Muscle of arm (tissue), 12 donors: ENCODE data around the gene NMNAT3. TPM values are rescaled to one million over a fixed set of nuclear protein-coding genes. Genes with fewer than 3 reads are reported as not detected.

Source experiments
- DNase-seq: peaks from one replicate; pipeline ENCODE4 v3.0.0-alpha.2; 2013
- polyA plus RNA-seq, 12 donors: library from polyadenylated mRNA; unstranded; fragments of 120-200 nt; gene quantifications; one replicate each; pipeline ENCODE4 v1.2.1, GENCODE V29; 2013; ENCODE audit not compliant: insufficient read length in 12 of 12

The NMNAT3 gene
- polyA plus RNA-seq, 12 donors: 3.6 to 7.8 (median 4.9) TPM; not detected in 2

- DNase-seq: no peak
Measured at GRCh38 chr3:139676108-139676507, 1.7 kb downstream of the NMNAT3 start.

GRCh38 chr3:139675327-139675726 is 2.4 kb downstream of the NMNAT3 start:
- no peak for DNase-seq

GRCh38 chr3:139674571-139675260 is 3.1 kb downstream of the NMNAT3 start:
- no peak for DNase-seq

GRCh38 chr3:139672884-139673283 is 4.9 kb downstream of the NMNAT3 start:
- no peak for DNase-seq

- DNase-seq: no peak
Measured at GRCh38 chr3:139671863-139672646, 5.7 kb downstream of the NMNAT3 start.

GRCh38 chr3:139671107-139671506 is 6.7 kb downstream of the NMNAT3 start:
- no peak for DNase-seq

GRCh38 chr3:139670196-139670595 is 7.6 kb downstream of the NMNAT3 start:
- no peak for DNase-seq

- DNase-seq: no peak
Measured at GRCh38 chr3:139668332-139668731, 9.4 kb downstream of the NMNAT3 start.

GRCh38 chr3:139664958-139665357 is 12.8 kb downstream of the NMNAT3 start:
- no peak for DNase-seq

GRCh38 chr3:139660269-139660668 is 17.5 kb downstream of the NMNAT3 start:
- DNase-seq: no peak

- DNase-seq: no peak
Measured at GRCh38 chr3:139659511-139659910, 18.3 kb downstream of the NMNAT3 start.

GRCh38 chr3:139657936-139658335 is 19.8 kb downstream of the NMNAT3 start:
- DNase-seq: no peak

- DNase-seq: no peak
Measured at GRCh38 chr3:139657434-139657833, 20.3 kb downstream of the NMNAT3 start.

- peak; percentile 35 for DNase-seq
Measured at GRCh38 chr3:139655909-139656595, 21.7 kb downstream of the NMNAT3 start.

GRCh38 chr3:139654637-139655365 is 23.0 kb downstream of the NMNAT3 start:
- DNase-seq: no peak

GRCh38 chr3:139653582-139653981 is 24.2 kb downstream of the NMNAT3 start:
- DNase-seq: no peak

GRCh38 chr3:139652561-139652960 is 25.2 kb downstream of the NMNAT3 start:
- DNase-seq: no peak

- DNase-seq: no peak
Measured at GRCh38 chr3:139647866-139648435, 29.8 kb downstream of the NMNAT3 start.

- DNase-seq: no peak
Measured at GRCh38 chr3:139646512-139646911, 31.3 kb downstream of the NMNAT3 start.

GRCh38 chr3:139642996-139643395 is 34.8 kb downstream of the NMNAT3 start:
- no peak for DNase-seq

GRCh38 chr3:139640456-139640855 is 37.3 kb downstream of the NMNAT3 start:
- no peak for DNase-seq

GRCh38 chr3:139639662-139640061 is 38.1 kb downstream of the NMNAT3 start:
- DNase-seq: no peak
